GM12878 (cell line): ENCODE measurements around the gene CEACAM5. TPM values are rescaled to one million over a fixed set of nuclear protein-coding genes. Genes with fewer than 3 reads are reported as not detected.
"Not testable (repeated sequence)": the region's sequence is repeated elsewhere in the genome, so short reads cannot be mapped to it uniquely, and the experiment has no call there.

Experiments
- ATAC-seq: fragments of 200-7000 bp; cut with Tn5 transposase; 3 replicates; pipeline ENCODE4 v1.9.1; 2020; ENCODE audit warnings: mild to moderate bottlenecking, moderate library complexity
- BruUV-seq: library from RNA; stranded (reverse); fragments of 400-500 nt; replicated peaks from 2 replicates; lab custom pipeline; 2021; lab: Mats Ljungman, UMichigan
- CTCF ChIA-PET: fragments of 300-600 bp; sonication (Branson Sonifier 250); formaldehyde crosslinking; extraction: SDS; loops from one replicate; lab custom pipeline; 2021; ENCODE audit warnings: inconsistent platforms; lab: Yijun Ruan, JAX
- POLR2A ChIA-PET: fragments of 350-600 bp; formaldehyde crosslinking; extraction: SDS; loops from one replicate; lab custom pipeline; 2021; ENCODE audit warnings: inconsistent platforms; lab: Charles Lee
- RAD21 ChIA-PET: fragments of 300-600 bp; sonication (Branson Sonifier 250); formaldehyde crosslinking; loops from one replicate; lab custom pipeline; 2023; ENCODE audit warnings: antibody characterized with exemption; ENCODE audit not compliant: unreplicated experiment; lab: Charles Lee
- SMC1A ChIA-PET: fragments of 300-600 bp; sonication (Branson Sonifier 250); formaldehyde crosslinking; loops from one replicate; lab custom pipeline; 2023; ENCODE audit not compliant: unreplicated experiment, uncharacterized antibody; lab: Charles Lee
- DNase-seq: peaks from one replicate; pipeline ENCODE4 v3.0.0-alpha.2; 2011; ENCODE audit warnings: low read depth, low spot score
- FAIRE-seq: peaks from 3 replicates; lab custom pipeline; 2011; peaks lifted over from hg19 to GRCh38; lab: Jason Lieb, UNC
- H2AFZ ChIP-seq: 2 replicates; pipeline ENCODE4 v1.6.0; 2011; ENCODE audit warnings: low read depth, low read length, control low read depth; ENCODE audit not compliant: control insufficient read depth
- H3K27ac ChIP-seq: 2 replicates; pipeline ENCODE4 v1.5.1; 2011; ENCODE audit warnings: control low read depth; ENCODE audit not compliant: control insufficient read depth, insufficient read depth
- H3K27me3 ChIP-seq, 2 experiments: replicated peaks in 1 of 2; 2 replicates each; pipeline versions ENCODE4 v1.6.0 to v1.6.1; 2011; ENCODE audit warnings: low read length in 1 of 2; ENCODE audit not compliant: control insufficient read depth in 2 of 2, insufficient read depth in 2 of 2
- H3K36me3 ChIP-seq, 2 experiments: 2 replicates each; pipeline ENCODE4 v1.5.1; 2011; ENCODE audit warnings: low read length in 1 of 2; ENCODE audit not compliant: control insufficient read depth in 2 of 2, insufficient read depth in 2 of 2
- H3K4me1 ChIP-seq: 2 replicates; pipeline ENCODE4 v1.6.1; 2011; ENCODE audit warnings: mild to moderate bottlenecking, low read length, moderate library complexity, mixed read lengths; ENCODE audit not compliant: control insufficient read depth, insufficient read depth
- H3K4me2 ChIP-seq: 2 replicates; pipeline ENCODE4 v1.6.0; 2011; ENCODE audit warnings: control low read depth; ENCODE audit not compliant: control insufficient read depth, insufficient read depth
- H3K4me3 ChIP-seq: fragments of 200-600 bp; sonication (generic); 2 replicates; pipeline ENCODE4 v1.5.1; 2016
- H3K79me2 ChIP-seq: 2 replicates; pipeline ENCODE4 v1.6.0; 2011; ENCODE audit warnings: low read length; ENCODE audit not compliant: control insufficient read depth, insufficient read depth
- H3K9ac ChIP-seq: 2 replicates; pipeline ENCODE4 v1.8.0; 2011; ENCODE audit warnings: low read length, control low read depth, mixed read lengths; ENCODE audit not compliant: control insufficient read depth, insufficient read depth
- H3K9me3 ChIP-seq: replicated peaks from 3 replicates; pipeline ENCODE4 v1.5.1; 2011; ENCODE audit warnings: mild to moderate bottlenecking, low read length; ENCODE audit not compliant: control insufficient read depth, insufficient read depth
- H4K20me1 ChIP-seq: 2 replicates; pipeline ENCODE4 v1.6.0; 2011; ENCODE audit not compliant: control insufficient read depth, insufficient read depth
- CREB1 ChIP-seq: IDR thresholded peaks from 2 replicates; pipeline ENCODE4 v1.6.1; 2012; ENCODE audit warnings: low read depth, mild to moderate bottlenecking, inconsistent platforms
- FOXM1 ChIP-seq: IDR thresholded peaks from 2 replicates; pipeline ENCODE4 v1.6.1; 2012; ENCODE audit warnings: low read depth, mild to moderate bottlenecking, inconsistent platforms, low read length, moderate library complexity
- GABPA ChIP-seq: IDR thresholded peaks from 2 replicates; pipeline ENCODE4 v1.6.1; 2014; ENCODE audit warnings: antibody characterized with exemption, low read depth, mild to moderate bottlenecking, inconsistent platforms
- GATAD2B ChIP-seq: fragments of 450-650 bp; conservative IDR thresholded peaks from 2 replicates; pipeline ENCODE4 v1.6.1; 2017; ENCODE audit warnings: low read depth, mild to moderate bottlenecking, moderate library complexity
- HDGF ChIP-seq: fragments of 450-650 bp; IDR thresholded peaks from 2 replicates; pipeline ENCODE4 v1.6.1; 2016; ENCODE audit warnings: antibody characterized with exemption
- NFXL1 ChIP-seq: fragments of 450-650 bp; IDR thresholded peaks from 2 replicates; pipeline ENCODE4 v1.6.1; 2017; ENCODE audit warnings: antibody characterized with exemption, mild to moderate bottlenecking, borderline replicate concordance
- NR2F1 ChIP-seq: fragments of 450-650 bp; conservative IDR thresholded peaks from 2 replicates; pipeline ENCODE4 v1.6.1; 2017; ENCODE audit warnings: mild to moderate bottlenecking
- SREBF1 ChIP-seq: IDR thresholded peaks from 2 replicates; pipeline ENCODE4 v1.6.1; 2012; ENCODE audit warnings: mild to moderate bottlenecking, low read length
- WGBS: methylation state at CpG from one replicate; pipeline ENCODE4 v1.1.6; 2016; ENCODE audit warnings: low lambda C conversion rate; ENCODE audit not compliant: insufficient replicate concordance, insufficient coverage; ENCODE audit errors: missing lambda C conversion rate; 5-methylcytosine and 5-hydroxymethylcytosine counted together
- in situ Hi-C: fragments of 300-500 bp; cut with MboI; formaldehyde crosslinking; loops from 9 replicates; pipeline ENCODE4 v1.14.3; 2018; ENCODE audit warnings: mixed read lengths
- intact Hi-C: fragments of 100-400 bp; cut with micrococcal nuclease; formaldehyde crosslinking; loops from one replicate; pipeline ENCODE4 v1.14.2; 2022; ENCODE audit not compliant: unreplicated experiment
- polyA plus RNA-seq, 11 experiments: library from polyadenylated mRNA; depleted of rRNA in 4 of 11; unstranded in 6 of 11; stranded (reverse) in 5 of 11; fragments of >200 nt; fragmentation: Nextera tagmentation in 4 of 11; fragmentation: Illumina TruSeq in 1 of 11; extraction: Ambion mirVana in 4 of 11; extraction: Trizol in 1 of 11; gene quantifications; 1 replicate in 1 of 11; 2 replicates in 10 of 11; pipeline versions ENCODE4 v1.2.1 to v1.2.3, GENCODE V29; 2011 to 2016; ENCODE audit warnings: inconsistent platforms in 2 of 11, missing spikeins in 2 of 11, low read depth in 1 of 11
- total RNA-seq, 4 experiments: library from RNA; depleted of rRNA in 3 of 4; stranded (reverse); fragments of >200 nt in 3 of 4; fragmentation: Illumina TruSeq in 1 of 4; extraction: Trizol in 1 of 4; gene quantifications; 2 replicates each; pipeline versions ENCODE4 v1.2.1 to v1.2.3, GENCODE V29; 2013 to 2021
- TF ChIP-seq, protein P1 (sequence below): IDR thresholded peaks from 2 replicates; pipeline ENCODE4 v1.6.1; 2011; ENCODE audit warnings: low read depth, mild to moderate bottlenecking, low read length, moderate library complexity, borderline replicate concordance; ENCODE audit errors: extremely low read depth
- TF ChIP-seq, protein P2 (sequence below): fragments of 450-650 bp; conservative IDR thresholded peaks from 2 replicates; pipeline ENCODE4 v1.6.1; 2017; ENCODE audit warnings: mild to moderate bottlenecking, moderate library complexity
- TF ChIP-seq, protein P3 (sequence below): fragments of 450-650 bp; IDR thresholded peaks from 2 replicates; pipeline ENCODE4 v1.6.1; 2017; ENCODE audit warnings: mild to moderate bottlenecking

CEACAM5 gene
- total and polyA plus RNA-seq, 10 of the 15 experiments (the other 5 are each of a cell fraction or from before 2014, with no cell fraction given): 0.38 TPM; not detected in 9

DNA sequence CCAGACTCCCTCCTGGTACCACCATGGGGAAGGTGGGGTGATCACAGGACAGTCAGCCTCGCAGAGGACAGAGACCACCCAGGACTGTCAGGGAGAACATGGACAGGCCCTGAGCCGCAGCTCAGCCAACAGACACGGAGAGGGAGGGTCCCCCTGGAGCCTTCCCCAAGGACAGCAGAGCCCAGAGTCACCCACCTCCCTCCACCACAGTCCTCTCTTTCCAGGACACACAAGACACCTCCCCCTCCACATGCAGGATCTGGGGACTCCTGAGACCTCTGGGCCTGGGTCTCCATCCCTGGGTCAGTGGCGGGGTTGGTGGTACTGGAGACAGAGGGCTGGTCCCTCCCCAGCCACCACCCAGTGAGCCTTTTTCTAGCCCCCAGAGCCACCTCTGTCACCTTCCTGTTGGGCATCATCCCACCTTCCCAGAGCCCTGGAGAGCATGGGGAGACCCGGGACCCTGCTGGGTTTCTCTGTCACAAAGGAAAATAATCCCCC is 505 bp upstream of the CEACAM5 start (continued):
- TF ChIP-seq HDGF (no peak), GATAD2B (no peak), GABPA (no peak)

DNA sequence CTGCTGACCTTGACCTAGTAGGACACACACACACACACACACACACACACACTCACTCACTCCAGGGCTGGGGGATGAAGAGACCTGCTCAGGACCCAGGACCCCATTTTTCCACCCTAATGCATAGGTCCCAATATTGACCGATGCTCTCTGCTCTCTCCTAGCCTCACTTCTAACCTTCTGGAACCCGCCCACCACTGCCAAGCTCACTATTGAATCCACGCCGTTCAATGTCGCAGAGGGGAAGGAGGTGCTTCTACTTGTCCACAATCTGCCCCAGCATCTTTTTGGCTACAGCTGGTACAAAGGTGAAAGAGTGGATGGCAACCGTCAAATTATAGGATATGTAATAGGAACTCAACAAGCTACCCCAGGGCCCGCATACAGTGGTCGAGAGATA is 1.1 kb downstream of the CEACAM5 start:
- RAD21 ChIA-PET, BruUV-seq, CTCF ChIA-PET, ATAC-seq, H3K27me3 ChIP-seq, H3K27ac ChIP-seq, H2AFZ ChIP-seq, H3K4me2 ChIP-seq, H3K79me2 ChIP-seq, H3K4me1 ChIP-seq, H4K20me1 ChIP-seq, DNase-seq, in situ Hi-C loops, H3K9me3 ChIP-seq, H3K9ac ChIP-seq, POLR2A ChIA-PET, H3K4me3 ChIP-seq, SMC1A ChIA-PET, intact Hi-C loops, H3K36me3 ChIP-seq, FAIRE-seq: not testable (repeated sequence)
- WGBS: 45% methylated on average over 8 of the region's 8 CpGs

DNA sequence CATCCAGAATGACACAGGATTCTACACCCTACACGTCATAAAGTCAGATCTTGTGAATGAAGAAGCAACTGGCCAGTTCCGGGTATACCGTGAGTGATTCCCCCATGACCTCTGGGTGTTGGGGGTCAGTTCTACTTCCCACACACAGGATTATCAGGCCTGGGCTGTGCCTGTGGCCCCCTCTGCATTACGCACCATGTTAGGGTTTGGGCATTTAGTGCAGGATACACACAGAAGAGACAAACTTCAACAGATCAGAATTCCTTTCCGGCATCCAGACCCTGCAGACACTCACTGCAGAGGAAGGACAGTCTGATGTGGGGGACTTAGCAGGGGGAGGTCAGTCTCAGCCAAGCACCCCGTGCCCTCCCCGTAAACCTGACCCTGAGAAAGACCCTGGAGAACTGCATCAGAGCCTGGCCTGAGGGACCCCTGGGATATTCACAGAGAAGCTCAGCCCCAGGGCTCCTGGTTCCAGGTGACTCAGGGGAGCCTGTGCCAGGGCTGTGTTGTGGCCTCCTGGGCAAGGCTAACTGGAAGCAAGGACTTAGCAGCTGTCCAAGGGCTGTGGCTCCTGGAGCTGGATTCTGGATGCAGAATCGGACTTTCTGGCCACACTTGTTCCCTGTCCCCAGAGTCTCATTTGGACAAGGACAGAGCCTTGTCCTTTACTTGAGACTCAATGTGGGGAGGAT is 1.7 kb downstream of the CEACAM5 start:
- WGBS: 20% methylated on average over 8 of the region's 8 CpGs
- Histone ChIP-seq H3K27me3 (peaks cover 2 to 3% of the 10 kb centered on the region in 2 experiments; a peak in 3 of 4 replicates), H3K9me3 (no peaks in the 10 kb centered on the region), H3K9ac (no peak overlapping the region), H3K27ac (no peak overlapping the region), H4K20me1 (no peaks in the 10 kb centered on the region), H2AFZ (no peak overlapping the region), H3K4me1 (no peaks in the 10 kb centered on the region), H3K79me2 (no peaks in the 10 kb centered on the region), H3K4me2 (no peak overlapping the region), H3K36me3 (no peaks in the 10 kb centered on the region), H3K4me3 (no peak overlapping the region)
- ChIA-PET RAD21 (no interaction called here), POLR2A (no interaction called here), CTCF (interaction anchor here (0.9 kb wide), 1 partner anchor 20 kb away, joined by 3 read pairs; no protein-coding TSS in a partner anchor), SMC1A (interaction anchor here (0.6 kb wide), 1 partner anchor 1285 kb away, joined by 3 read pairs; no protein-coding TSS in a partner anchor)
- DNase-seq (no peak), FAIRE-seq (no peak), ATAC-seq (no peak)
- intact Hi-C loops (no loop called here), in situ Hi-C loops (no loop called here)
- no TSS peak for BruUV-seq
- TF ChIP-seq CREB1 (no peak), FOXM1 (no peak), SREBF1 (no peak), NR2F1 (no peak), NFXL1 (no peak)
- TF ChIP-seq, protein P1, sequence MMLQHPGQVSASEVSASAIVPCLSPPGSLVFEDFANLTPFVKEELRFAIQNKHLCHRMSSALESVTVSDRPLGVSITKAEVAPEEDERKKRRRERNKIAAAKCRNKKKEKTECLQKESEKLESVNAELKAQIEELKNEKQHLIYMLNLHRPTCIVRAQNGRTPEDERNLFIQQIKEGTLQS: no peak
- TF ChIP-seq, protein P2, sequence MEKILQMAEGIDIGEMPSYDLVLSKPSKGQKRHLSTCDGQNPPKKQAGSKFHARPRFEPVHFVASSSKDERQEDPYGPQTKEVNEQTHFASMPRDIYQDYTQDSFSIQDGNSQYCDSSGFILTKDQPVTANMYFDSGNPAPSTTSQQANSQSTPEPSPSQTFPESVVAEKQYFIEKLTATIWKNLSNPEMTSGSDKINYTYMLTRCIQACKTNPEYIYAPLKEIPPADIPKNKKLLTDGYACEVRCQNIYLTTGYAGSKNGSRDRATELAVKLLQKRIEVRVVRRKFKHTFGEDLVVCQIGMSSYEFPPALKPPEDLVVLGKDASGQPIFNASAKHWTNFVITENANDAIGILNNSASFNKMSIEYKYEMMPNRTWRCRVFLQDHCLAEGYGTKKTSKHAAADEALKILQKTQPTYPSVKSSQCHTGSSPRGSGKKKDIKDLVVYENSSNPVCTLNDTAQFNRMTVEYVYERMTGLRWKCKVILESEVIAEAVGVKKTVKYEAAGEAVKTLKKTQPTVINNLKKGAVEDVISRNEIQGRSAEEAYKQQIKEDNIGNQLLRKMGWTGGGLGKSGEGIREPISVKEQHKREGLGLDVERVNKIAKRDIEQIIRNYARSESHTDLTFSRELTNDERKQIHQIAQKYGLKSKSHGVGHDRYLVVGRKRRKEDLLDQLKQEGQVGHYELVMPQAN: no peak
- TF ChIP-seq, protein P3, sequence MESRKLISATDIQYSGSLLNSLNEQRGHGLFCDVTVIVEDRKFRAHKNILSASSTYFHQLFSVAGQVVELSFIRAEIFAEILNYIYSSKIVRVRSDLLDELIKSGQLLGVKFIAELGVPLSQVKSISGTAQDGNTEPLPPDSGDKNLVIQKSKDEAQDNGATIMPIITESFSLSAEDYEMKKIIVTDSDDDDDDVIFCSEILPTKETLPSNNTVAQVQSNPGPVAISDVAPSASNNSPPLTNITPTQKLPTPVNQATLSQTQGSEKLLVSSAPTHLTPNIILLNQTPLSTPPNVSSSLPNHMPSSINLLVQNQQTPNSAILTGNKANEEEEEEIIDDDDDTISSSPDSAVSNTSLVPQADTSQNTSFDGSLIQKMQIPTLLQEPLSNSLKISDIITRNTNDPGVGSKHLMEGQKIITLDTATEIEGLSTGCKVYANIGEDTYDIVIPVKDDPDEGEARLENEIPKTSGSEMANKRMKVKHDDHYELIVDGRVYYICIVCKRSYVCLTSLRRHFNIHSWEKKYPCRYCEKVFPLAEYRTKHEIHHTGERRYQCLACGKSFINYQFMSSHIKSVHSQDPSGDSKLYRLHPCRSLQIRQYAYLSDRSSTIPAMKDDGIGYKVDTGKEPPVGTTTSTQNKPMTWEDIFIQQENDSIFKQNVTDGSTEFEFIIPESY: no peak
